ENCODE measurements around the gene TIMM21. TPM values are rescaled to one million over a fixed set of nuclear protein-coding genes. Genes with fewer than 3 reads are reported as not detected.

The TIMM21 gene
- total and polyA plus RNA-seq, 2 of the 13 experiments (the other 11 are each of a cell fraction or from before 2014, with no cell fraction given): 29.6 to 62.3 TPM

DNA sequence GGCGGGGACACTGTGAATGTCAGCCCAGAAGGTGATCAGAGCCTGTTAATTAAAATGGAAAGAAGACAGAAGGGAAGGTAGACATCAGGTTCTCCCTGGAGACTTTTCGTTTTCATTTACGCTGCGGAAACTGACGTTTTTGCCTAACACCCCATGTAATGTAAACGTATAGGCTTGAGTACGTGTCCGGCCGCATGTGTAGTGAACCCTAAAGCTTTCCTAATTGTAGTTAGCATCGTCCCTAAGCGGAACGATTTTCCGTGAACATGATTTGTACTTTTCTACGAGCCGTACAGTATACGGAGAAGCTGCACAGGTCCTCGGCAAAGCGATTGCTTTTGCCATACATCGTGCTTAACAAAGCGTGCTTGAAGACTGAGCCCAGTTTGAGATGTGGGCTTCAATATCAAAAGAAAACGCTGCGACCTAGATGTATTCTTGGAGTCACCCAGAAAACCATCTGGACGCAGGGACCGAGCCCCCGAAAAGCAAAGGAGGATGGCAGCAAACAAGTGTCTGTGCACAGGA is 284 bp downstream of the TIMM21 start:
- H3K4me2 ChIP-seq (ENCODE audit: low read depth, low read length): peak overlapping the region; percentile 96
- ChIA-PET CTCF (ENCODE audit: low intra/inter-chr PET ratio, low total read pairs) (no interaction called here), POLR2A (interaction anchor here (0.7 kb wide), 1 partner anchor 24 kb away, joined by 3 read pairs; no protein-coding TSS in a partner anchor)
- H3K9ac ChIP-seq (ENCODE audit: insufficient read depth, low read depth, low read length): peak overlapping the region; percentile 89
- peak overlapping the region; percentile 80 to 96 (median 80) for H3K4me3 ChIP-seq (replicated peaks in 1 of 3; ENCODE audit: insufficient read depth in 1 of 3, low read depth in 2 of 3, low read length in 3 of 3)
- peak overlapping the region; percentile 67 for H3K27ac ChIP-seq (ENCODE audit: extremely low read length, insufficient read depth, low read length)
- no peak for FAIRE-seq
- peaks cover 0 to 5% of the 10 kb centered on the region in 2 experiments; a peak in 2 of 5 replicates for H3K27me3 ChIP-seq (ENCODE audit: control insufficient read depth in 1 of 2, insufficient read depth in 2 of 2, low read length in 2 of 2)
- peaks cover 9 to 19% of the 10 kb centered on the region in 2 experiments; a peak in 4 of 5 replicates for H3K36me3 ChIP-seq (replicated peaks in 1 of 2; ENCODE audit: control insufficient read depth in 1 of 2, insufficient read depth in 2 of 2, low read length in 2 of 2)
- WGBS (ENCODE audit: low lambda C conversion rate): 1% methylated on average over 23 of the region's 25 CpGs
- H4K20me1 ChIP-seq (ENCODE audit: insufficient read depth, low read length): no peaks in the 10 kb centered on the region
- ATAC-seq: no peak
- BruUV-seq (replicated peaks): TSS peak; percentile 81
- peak overlapping the region; percentile 89 for H2AFZ ChIP-seq (ENCODE audit: low read length)
- DNase-seq (ENCODE audit: low spot score): no peak
- H3K4me1 ChIP-seq (ENCODE audit: insufficient read depth, low read length): peaks cover 31% of the 10 kb centered on the region
- in situ Hi-C loops (cut with HindIII; ENCODE audit: extremely low pct_ligation_motif_present, low pct_unique_long_range_greater_than_20kb) (no loop called here), intact Hi-C loops (cut with micrococcal nuclease; ENCODE audit: unreplicated experiment) (loop anchor here (5.0 kb wide), 1 partner anchor 349 kb away; the partner anchor contains the start of gene CNDP2)
- H3K79me2 ChIP-seq (ENCODE audit: insufficient read depth, low read length): peaks cover 49% of the 10 kb centered on the region
- no peaks in the 10 kb centered on the region for H3K9me3 ChIP-seq (ENCODE audit: low read length)
- TF ChIP-seq TGIF2 (CRISPR knock-in tag; IDR thresholded peaks at IDR 0.05) (peak; percentile 41), AHR (CRISPR knock-in tag; IDR thresholded peaks at IDR 0.05) (no peak), POLR2A (IDR thresholded peaks at IDR 0.05; ENCODE audit: insufficient read depth in 1 of 2, low read depth in 2 of 2, low read length in 2 of 2) (peak in 1 of 2 experiments; percentile 53; a peak in 1 of 4 replicates), PLRG1 (conservative IDR thresholded peaks at IDR 0.05) (no peak), KDM5A (IDR thresholded peaks at IDR 0.05; ENCODE audit: borderline replicate concordance, low read length) (peak; percentile 94), ZNF251 (CRISPR knock-in tag; IDR thresholded peaks at IDR 0.05) (0 out of 2 replicates have a peak, but pooled peaks have one; percentile 13), DMAP1 (CRISPR knock-in tag; IDR thresholded peaks at IDR 0.05) (peak; percentile 75; the same call in 1 of the 2 replicates), SRSF9 (IDR thresholded peaks at IDR 0.05; ENCODE audit: borderline replicate concordance, insufficient read depth, low read depth, low read length, poor library complexity, severe bottlenecking) (no peak), ZNF12 (CRISPR knock-in tag; IDR thresholded peaks at IDR 0.05) (0 out of 2 replicates have a peak, but pooled peaks have one; percentile 18), GFI1 (CRISPR knock-in tag; IDR thresholded peaks at IDR 0.05; ENCODE audit: borderline replicate concordance) (no peak), KMT2A (CRISPR knock-in tag; IDR thresholded peaks at IDR 0.05) (0 out of 2 replicates have a peak, but pooled peaks have one; percentile 9), THAP11 (CRISPR knock-in tag; IDR thresholded peaks at IDR 0.05) (peak; percentile 2; the same call in 1 of the 2 replicates), XRCC5 (optimal IDR thresholded peaks at IDR 0.05; ENCODE audit: low read length) (peak; percentile 3), ZBTB3 (CRISPR knock-in tag; IDR thresholded peaks at IDR 0.05; ENCODE audit: borderline replicate concordance, low read depth) (0 out of 2 replicates have a peak, but pooled peaks have one; percentile 5), ZNF749 (CRISPR knock-in tag; IDR thresholded peaks at IDR 0.05; ENCODE audit: borderline replicate concordance) (0 out of 2 replicates have a peak, but pooled peaks have one; percentile 5), ATF1 (CRISPR knock-in tag; IDR thresholded peaks at IDR 0.05) (peak; percentile 30; the same call in 1 of the 2 replicates), KMT2B (CRISPR knock-in tag; IDR thresholded peaks at IDR 0.05) (peak; percentile 11; the same call in 1 of the 2 replicates)
- TF ChIP-seq, protein P1, sequence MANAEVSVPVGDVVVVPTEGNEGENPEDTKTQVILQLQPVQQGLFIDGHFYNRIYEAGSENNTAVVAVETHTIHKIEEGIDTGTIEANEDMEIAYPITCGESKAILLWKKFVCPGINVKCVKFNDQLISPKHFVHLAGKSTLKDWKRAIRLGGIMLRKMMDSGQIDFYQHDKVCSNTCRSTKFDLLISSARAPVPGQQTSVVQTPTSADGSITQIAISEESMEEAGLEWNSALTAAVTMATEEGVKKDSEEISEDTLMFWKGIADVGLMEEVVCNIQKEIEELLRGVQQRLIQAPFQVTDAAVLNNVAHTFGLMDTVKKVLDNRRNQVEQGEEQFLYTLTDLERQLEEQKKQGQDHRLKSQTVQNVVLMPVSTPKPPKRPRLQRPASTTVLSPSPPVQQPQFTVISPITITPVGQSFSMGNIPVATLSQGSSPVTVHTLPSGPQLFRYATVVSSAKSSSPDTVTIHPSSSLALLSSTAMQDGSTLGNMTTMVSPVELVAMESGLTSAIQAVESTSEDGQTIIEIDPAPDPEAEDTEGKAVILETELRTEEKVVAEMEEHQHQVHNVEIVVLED (CRISPR knock-in tag; IDR thresholded peaks at IDR 0.05; ENCODE audit: borderline replicate concordance): peak; percentile 60; the same call in 1 of the 2 replicates
- TF ChIP-seq, protein P2, sequence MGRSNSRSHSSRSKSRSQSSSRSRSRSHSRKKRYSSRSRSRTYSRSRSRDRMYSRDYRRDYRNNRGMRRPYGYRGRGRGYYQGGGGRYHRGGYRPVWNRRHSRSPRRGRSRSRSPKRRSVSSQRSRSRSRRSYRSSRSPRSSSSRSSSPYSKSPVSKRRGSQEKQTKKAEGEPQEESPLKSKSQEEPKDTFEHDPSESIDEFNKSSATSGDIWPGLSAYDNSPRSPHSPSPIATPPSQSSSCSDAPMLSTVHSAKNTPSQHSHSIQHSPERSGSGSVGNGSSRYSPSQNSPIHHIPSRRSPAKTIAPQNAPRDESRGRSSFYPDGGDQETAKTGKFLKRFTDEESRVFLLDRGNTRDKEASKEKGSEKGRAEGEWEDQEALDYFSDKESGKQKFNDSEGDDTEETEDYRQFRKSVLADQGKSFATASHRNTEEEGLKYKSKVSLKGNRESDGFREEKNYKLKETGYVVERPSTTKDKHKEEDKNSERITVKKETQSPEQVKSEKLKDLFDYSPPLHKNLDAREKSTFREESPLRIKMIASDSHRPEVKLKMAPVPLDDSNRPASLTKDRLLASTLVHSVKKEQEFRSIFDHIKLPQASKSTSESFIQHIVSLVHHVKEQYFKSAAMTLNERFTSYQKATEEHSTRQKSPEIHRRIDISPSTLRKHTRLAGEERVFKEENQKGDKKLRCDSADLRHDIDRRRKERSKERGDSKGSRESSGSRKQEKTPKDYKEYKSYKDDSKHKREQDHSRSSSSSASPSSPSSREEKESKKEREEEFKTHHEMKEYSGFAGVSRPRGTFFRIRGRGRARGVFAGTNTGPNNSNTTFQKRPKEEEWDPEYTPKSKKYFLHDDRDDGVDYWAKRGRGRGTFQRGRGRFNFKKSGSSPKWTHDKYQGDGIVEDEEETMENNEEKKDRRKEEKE (IDR thresholded peaks at IDR 0.05): no peak
- TF ChIP-seq, protein P3, sequence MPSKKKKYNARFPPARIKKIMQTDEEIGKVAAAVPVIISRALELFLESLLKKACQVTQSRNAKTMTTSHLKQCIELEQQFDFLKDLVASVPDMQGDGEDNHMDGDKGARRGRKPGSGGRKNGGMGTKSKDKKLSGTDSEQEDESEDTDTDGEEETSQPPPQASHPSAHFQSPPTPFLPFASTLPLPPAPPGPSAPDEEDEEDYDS (CRISPR knock-in tag; IDR thresholded peaks at IDR 0.05): 0 out of 2 replicates have a peak, but pooled peaks have one; percentile 7
- TF ChIP-seq, protein P4, sequence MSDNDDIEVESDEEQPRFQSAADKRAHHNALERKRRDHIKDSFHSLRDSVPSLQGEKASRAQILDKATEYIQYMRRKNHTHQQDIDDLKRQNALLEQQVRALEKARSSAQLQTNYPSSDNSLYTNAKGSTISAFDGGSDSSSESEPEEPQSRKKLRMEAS (IDR thresholded peaks at IDR 0.05): peak; percentile 2; the same call in 1 of the 2 replicates

Measured in HepG2 (cell line).